Measurements from ENCODE around the gene TRIM6.

- no peak for TF ChIP-seq CTCF (conservative IDR thresholded peaks at IDR 0.05; ENCODE audit: low read length)
- no peak for TF ChIP-seq EZH2phosphoT487 (IDR thresholded peaks at IDR 0.05; ENCODE audit: borderline replicate concordance)
Measured at GRCh38 chr11:5624489-5625279, 28.2 kb downstream of the TRIM6 start, which contains the start of gene TRIM34.
